Esophagus muscularis mucosa (tissue), 4 donors: ENCODE measurements around the gene TNS1. TPM values are rescaled to one million over a fixed set of nuclear protein-coding genes. Genes with fewer than 3 reads are reported as not detected.

Experiments
- DNase-seq: peaks from one replicate; pipeline ENCODE4 v3.0.0-alpha.2; 2017; ENCODE audit errors: extremely low spot score
- H3K27ac ChIP-seq, 4 donors: fragments of 200-600 bp; sonication (generic); replicated peaks in 1 of 4; 1 replicate in 3 of 4; 2 replicates in 1 of 4; pipeline ENCODE4 v1.5.1; 2016 to 2019; ENCODE audit warnings: mild to moderate bottlenecking in 1 of 4
- H3K27me3 ChIP-seq, 4 donors: fragments of 200-600 bp; sonication (generic); one replicate each; pipeline versions ENCODE4 v1.5.1 to v1.6.0; 2016 to 2019
- H3K36me3 ChIP-seq, 4 donors: fragments of 200-600 bp; sonication (generic); one replicate each; pipeline ENCODE4 v1.5.1; 2016 to 2019
- H3K4me1 ChIP-seq, 4 donors: fragments of 200-600 bp; sonication (generic); one replicate each; pipeline ENCODE4 v1.5.1; 2016 to 2019
- H3K4me3 ChIP-seq, 4 donors: fragments of 200-600 bp; sonication (generic); 1 replicate in 2 of 4; 2 replicates in 2 of 4; pipeline ENCODE4 v1.5.1; 2016 to 2019; ENCODE audit warnings: mild to moderate bottlenecking in 4 of 4, moderate library complexity in 1 of 4
- H3K9me3 ChIP-seq, 4 donors: fragments of 200-600 bp; sonication (generic); 1 replicate in 3 of 4; 2 replicates in 1 of 4; pipeline ENCODE4 v1.5.1; 2016 to 2019
- EP300 ChIP-seq: sonication (generic); formaldehyde crosslinking; IDR thresholded peaks from one replicate; pipeline ENCODE4 v1.6.1; 2017; ENCODE audit warnings: antibody characterized with exemption
- POLR2A ChIP-seq: fragments of 450-650 bp; IDR thresholded peaks from one replicate; pipeline ENCODE4 v1.6.1; 2017; ENCODE audit warnings: antibody characterized with exemption, moderate library complexity, mild to moderate bottlenecking, low read depth
- POLR2AphosphoS5 ChIP-seq, 2 donors: sonication (generic); formaldehyde crosslinking; IDR thresholded peaks; one replicate each; pipeline ENCODE4 v1.6.1; 2017; ENCODE audit warnings: antibody characterized with exemption in 2 of 2
- WGBS: methylation state at CpG from one replicate; pipeline ENCODE4 v1.1.5; 2018; 5-methylcytosine and 5-hydroxymethylcytosine counted together
- intact Hi-C: fragments of 100-400 bp; cut with DNase I; formaldehyde crosslinking; loops from one replicate; pipeline ENCODE4 v1.15.1; 2023
- total RNA-seq, 4 donors: library from RNA; depleted of rRNA; stranded (reverse); fragments of >200 nt; gene quantifications; one replicate each; pipeline versions ENCODE4 v1.1.0 to v1.2.1, GENCODE V29; 2016
- TF ChIP-seq, protein P1 (sequence below), 3 experiments: fragments of 200-600 bp in 2 of 3; fragments of 450-650 bp in 1 of 3; sonication (generic) in 2 of 3; IDR thresholded peaks; one replicate each; pipeline ENCODE4 v1.5.1; 2017 to 2019; ENCODE audit warnings: antibody characterized with exemption in 3 of 3, mild to moderate bottlenecking in 2 of 3, moderate library complexity in 1 of 3

The TNS1 gene
- total RNA-seq, 4 donors from 2014 or later: 1,001 to 2,170 (median 1,411) TPM

DNA sequence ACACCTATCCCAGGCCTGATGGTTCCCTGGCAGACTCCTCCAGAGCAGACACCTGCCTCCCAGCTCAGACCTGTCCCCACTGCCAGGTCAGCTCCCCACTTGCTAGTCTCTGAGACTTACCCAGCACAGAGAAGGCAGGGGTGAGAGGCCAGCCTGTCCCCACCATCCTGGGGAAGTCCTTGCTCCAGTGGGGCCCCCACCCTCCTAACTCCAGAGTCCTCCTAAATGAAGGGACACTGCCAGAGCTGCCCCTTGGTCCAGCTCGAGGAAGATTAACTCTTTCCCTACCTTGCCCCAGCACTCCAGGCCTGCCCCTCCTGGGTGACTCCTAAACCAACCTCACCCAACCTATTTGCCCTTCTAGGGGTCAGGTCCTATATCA lies 30.4 kb upstream of the TNS1 start:
- peaks cover 6 to 16% (median 12%) of the 10 kb centered on the region in 4 donors for H3K4me1 ChIP-seq
- H3K27me3 ChIP-seq: peaks cover 0 to 14% (median 0%) of the 10 kb centered on the region in 4 donors
- H3K27ac ChIP-seq: no peak overlapping the region
- no peaks in the 10 kb centered on the region for H3K36me3 ChIP-seq
- peak; percentile 79 for DNase-seq
- intact Hi-C loops: loop anchor here (5.0 kb wide), 1 partner anchor 246 kb away; no protein-coding TSS in a partner anchor
- no peaks in the 10 kb centered on the region for H3K9me3 ChIP-seq
- H3K4me3 ChIP-seq: no peak overlapping the region
- WGBS: 57% methylated on average over 1 of the region's 1 CpG
- TF ChIP-seq POLR2AphosphoS5 (IDR thresholded peaks at IDR 0.05): no peak
- no peak for TF ChIP-seq POLR2A
- no peak for TF ChIP-seq EP300
- TF ChIP-seq, protein P1, sequence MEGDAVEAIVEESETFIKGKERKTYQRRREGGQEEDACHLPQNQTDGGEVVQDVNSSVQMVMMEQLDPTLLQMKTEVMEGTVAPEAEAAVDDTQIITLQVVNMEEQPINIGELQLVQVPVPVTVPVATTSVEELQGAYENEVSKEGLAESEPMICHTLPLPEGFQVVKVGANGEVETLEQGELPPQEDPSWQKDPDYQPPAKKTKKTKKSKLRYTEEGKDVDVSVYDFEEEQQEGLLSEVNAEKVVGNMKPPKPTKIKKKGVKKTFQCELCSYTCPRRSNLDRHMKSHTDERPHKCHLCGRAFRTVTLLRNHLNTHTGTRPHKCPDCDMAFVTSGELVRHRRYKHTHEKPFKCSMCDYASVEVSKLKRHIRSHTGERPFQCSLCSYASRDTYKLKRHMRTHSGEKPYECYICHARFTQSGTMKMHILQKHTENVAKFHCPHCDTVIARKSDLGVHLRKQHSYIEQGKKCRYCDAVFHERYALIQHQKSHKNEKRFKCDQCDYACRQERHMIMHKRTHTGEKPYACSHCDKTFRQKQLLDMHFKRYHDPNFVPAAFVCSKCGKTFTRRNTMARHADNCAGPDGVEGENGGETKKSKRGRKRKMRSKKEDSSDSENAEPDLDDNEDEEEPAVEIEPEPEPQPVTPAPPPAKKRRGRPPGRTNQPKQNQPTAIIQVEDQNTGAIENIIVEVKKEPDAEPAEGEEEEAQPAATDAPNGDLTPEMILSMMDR (IDR thresholded peaks at IDR 0.05): no peak

DNA sequence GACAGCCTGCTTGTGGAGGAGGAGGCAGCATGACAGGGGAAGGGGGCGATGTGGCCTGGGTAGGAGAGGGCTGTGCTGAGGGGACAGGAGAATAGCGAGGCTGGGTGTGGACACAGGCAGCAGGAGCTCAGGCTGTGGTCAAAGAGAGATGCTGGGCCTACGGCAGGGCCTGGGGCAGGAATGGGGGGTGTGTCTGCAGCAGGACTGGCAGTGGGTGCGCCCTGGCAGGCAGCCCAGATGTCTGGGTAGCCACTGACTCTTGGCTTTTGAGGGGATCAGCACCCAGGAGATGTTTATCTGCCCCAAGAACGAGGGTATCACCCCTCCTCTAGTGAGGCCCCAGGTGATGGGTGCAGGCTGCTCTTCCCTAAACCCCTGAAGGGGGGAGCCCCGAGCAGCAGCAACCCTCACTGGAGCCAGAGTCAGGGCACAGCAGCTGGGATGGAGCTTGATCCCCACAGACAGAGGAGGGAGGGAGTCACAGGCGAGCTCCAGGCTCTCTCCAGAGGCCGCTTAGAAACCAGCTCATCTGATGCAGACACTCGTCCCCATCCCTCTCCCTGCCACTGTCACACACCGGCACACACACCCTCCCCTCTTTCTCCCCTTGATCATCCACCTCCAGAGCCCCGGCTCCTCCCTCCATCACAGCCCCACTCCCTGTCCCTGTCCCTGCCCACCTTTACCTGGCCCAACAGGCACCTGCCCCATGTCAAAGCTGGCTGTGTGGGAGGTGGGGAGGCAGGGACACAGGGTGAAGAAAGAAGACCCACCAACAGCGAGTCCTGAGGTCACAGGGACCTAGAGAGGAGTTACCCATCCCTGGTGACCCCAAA lies 29.8 kb upstream of the TNS1 start:
- Histone ChIP-seq H3K36me3 (no peaks in the 10 kb centered on the region), H3K27ac (no peak overlapping the region), H3K9me3 (no peaks in the 10 kb centered on the region), H3K4me3 (no peak overlapping the region), H3K4me1 (peaks cover 6 to 16% (median 12%) of the 10 kb centered on the region in 4 donors), H3K27me3 (peaks cover 0 to 14% (median 0%) of the 10 kb centered on the region in 4 donors)
- DNase-seq: peak; percentile 87
- intact Hi-C loops: loop anchor here (5.0 kb wide), 1 partner anchor 245 kb away; no protein-coding TSS in a partner anchor
- TF ChIP-seq POLR2AphosphoS5 (IDR thresholded peaks at IDR 0.05): no peak
- TF ChIP-seq, protein P1 (IDR thresholded peaks at IDR 0.05): no peak
- no peak for TF ChIP-seq POLR2A
- no peak for TF ChIP-seq EP300
- WGBS: 84% methylated on average over 10 of the region's 12 CpGs

- no peak for TF ChIP-seq EP300
- no peak for TF ChIP-seq POLR2A
- TF ChIP-seq, protein P1 (IDR thresholded peaks at IDR 0.05): no peak
- TF ChIP-seq POLR2AphosphoS5 (IDR thresholded peaks at IDR 0.05): no peak
- peaks cover 0 to 14% (median 0%) of the 10 kb centered on the region in 4 donors for H3K27me3 ChIP-seq
- H3K36me3 ChIP-seq: no peaks in the 10 kb centered on the region
- H3K9me3 ChIP-seq: no peaks in the 10 kb centered on the region
- 85% methylated on average over 5 of the region's 7 CpGs for WGBS
- H3K27ac ChIP-seq: no peak overlapping the region
- no peak overlapping the region for H3K4me3 ChIP-seq
- peak; percentile 80 for DNase-seq
- intact Hi-C loops: loop anchor here (5.0 kb wide), 1 partner anchor 245 kb away; no protein-coding TSS in a partner anchor
- H3K4me1 ChIP-seq: peaks cover 6 to 16% (median 12%) of the 10 kb centered on the region in 4 donors
These were observed 29.0 kb upstream of the TNS1 start for GRCh38 chr2:218031771-218032257.

GRCh38 chr2:218031261-218031660 lies 28.5 kb upstream of the TNS1 start:
- intact Hi-C loops: loop anchor here (5.0 kb wide), 1 partner anchor 244 kb away; no protein-coding TSS in a partner anchor
- WGBS: 92% methylated on average over 1 of the region's 1 CpG
- no peak for DNase-seq
- no peak overlapping the region for H3K4me3 ChIP-seq
- peaks cover 10 to 18% (median 14%) of the 10 kb centered on the region in 4 donors for H3K4me1 ChIP-seq
- no peaks in the 10 kb centered on the region for H3K9me3 ChIP-seq
- no peaks in the 10 kb centered on the region for H3K36me3 ChIP-seq
- no peak overlapping the region for H3K27ac ChIP-seq
- H3K27me3 ChIP-seq: peaks cover 0 to 14% (median 0%) of the 10 kb centered on the region in 4 donors
- TF ChIP-seq EP300 (no peak), POLR2AphosphoS5 (IDR thresholded peaks at IDR 0.05) (no peak), POLR2A (no peak)
- TF ChIP-seq, protein P1 (IDR thresholded peaks at IDR 0.05): no peak
